Kidney (tissue), 14 donors: ENCODE measurements around the gene TMTC1. TPM values are rescaled to one million over a fixed set of nuclear protein-coding genes. Genes with fewer than 3 reads are reported as not detected.

ENCODE experiments used
- DNase-seq, 5 donors: peaks; one replicate each; pipeline ENCODE4 v3.0.0-alpha.2; 2013 to 2020
- FAIRE-seq: peaks from 2 replicates; lab custom pipeline; 2012; peaks lifted over from hg19 to GRCh38; lab: Jason Lieb, UNC
- H3K27ac ChIP-seq, 2 donors: one replicate each; pipeline ENCODE4 v1.7.0; 2013; ENCODE audit warnings: low read depth in 2 of 2, low read length in 2 of 2, inconsistent platforms in 1 of 2
- H3K27me3 ChIP-seq: one replicate; pipeline ENCODE4 v1.7.1; 2013; ENCODE audit warnings: low read length, inconsistent platforms; ENCODE audit not compliant: control insufficient read depth, insufficient read depth
- H3K36me3 ChIP-seq, 3 donors: one replicate each; pipeline versions ENCODE4 v1.7.0 to v1.7.1; 2013; ENCODE audit warnings: low read length in 3 of 3, control low read depth in 1 of 3, inconsistent platforms in 1 of 3; ENCODE audit not compliant: insufficient read depth in 3 of 3, control insufficient read depth in 2 of 3
- H3K4me1 ChIP-seq, 3 donors: one replicate each; pipeline versions ENCODE4 v1.7.0 to v1.7.1; 2013; ENCODE audit warnings: low read length in 3 of 3, inconsistent platforms in 1 of 3, low read depth in 1 of 3; ENCODE audit not compliant: control insufficient read depth in 2 of 3, insufficient read depth in 2 of 3
- H3K4me3 ChIP-seq, 3 donors: one replicate each; pipeline versions ENCODE4 v1.7.0 to v1.8.1; 2013; ENCODE audit warnings: low read length in 3 of 3, control low read depth in 1 of 3, inconsistent platforms in 1 of 3
- H3K9ac ChIP-seq, 3 donors: one replicate each; pipeline versions ENCODE4 v1.7.0 to v1.7.1; 2013; ENCODE audit warnings: low read length in 3 of 3, control low read depth in 1 of 3, inconsistent platforms in 1 of 3
- H3K9me3 ChIP-seq, 3 donors: one replicate each; pipeline versions ENCODE4 v1.7.0 to v1.7.1; 2013; ENCODE audit warnings: low read length in 3 of 3, control low read depth in 1 of 3, inconsistent platforms in 1 of 3; ENCODE audit not compliant: control insufficient read depth in 2 of 3, insufficient read depth in 1 of 3
- intact Hi-C: fragments of 100-400 bp; cut with DNase I; formaldehyde crosslinking; loops from one replicate; pipeline ENCODE4 v1.11.1; 2022
- polyA plus RNA-seq: library from polyadenylated mRNA; stranded (reverse); fragments of 350-450 nt; fragmentation: Illumina TruSeq; extraction: RNeasy Lipid Tissue Mini Kit (QIAGEN cat#74804); gene quantifications from one replicate; pipeline ENCODE4 v1.2.3, GENCODE V29; 2014; ENCODE audit warnings: low read depth, low replicate concordance; ENCODE audit not compliant: insufficient read depth
- total RNA-seq: library from RNA; stranded (reverse); fragmentation: NEBNext Ultra II Directional; extraction: Animal tissue kit (Norgen Biotek cat#: 25700); gene quantifications from one replicate; pipeline ENCODE4 v1.2.1, GENCODE V29; 2021
- TF ChIP-seq, protein P1 (sequence below): IDR thresholded peaks from 3 replicates; pipeline ENCODE4 v1.5.1; 2012; ENCODE audit warnings: mild to moderate bottlenecking, moderate library complexity, borderline replicate concordance; ENCODE audit not compliant: insufficient read depth; ENCODE audit errors: extremely low read depth
- donor health status: control.
- donor health status: control.
- donor health status: control.
- donor health status: control.
- donor health status: control.
- donor health status: DM: yes; HTN: yes; CAD: no.
- donor health status: Normal renal cell carcinoma (clear cell type).

TMTC1 gene
- total and polyA plus RNA-seq, 2 donors from 2014 or later = 10.9 to 58.8 TPM

DNA sequence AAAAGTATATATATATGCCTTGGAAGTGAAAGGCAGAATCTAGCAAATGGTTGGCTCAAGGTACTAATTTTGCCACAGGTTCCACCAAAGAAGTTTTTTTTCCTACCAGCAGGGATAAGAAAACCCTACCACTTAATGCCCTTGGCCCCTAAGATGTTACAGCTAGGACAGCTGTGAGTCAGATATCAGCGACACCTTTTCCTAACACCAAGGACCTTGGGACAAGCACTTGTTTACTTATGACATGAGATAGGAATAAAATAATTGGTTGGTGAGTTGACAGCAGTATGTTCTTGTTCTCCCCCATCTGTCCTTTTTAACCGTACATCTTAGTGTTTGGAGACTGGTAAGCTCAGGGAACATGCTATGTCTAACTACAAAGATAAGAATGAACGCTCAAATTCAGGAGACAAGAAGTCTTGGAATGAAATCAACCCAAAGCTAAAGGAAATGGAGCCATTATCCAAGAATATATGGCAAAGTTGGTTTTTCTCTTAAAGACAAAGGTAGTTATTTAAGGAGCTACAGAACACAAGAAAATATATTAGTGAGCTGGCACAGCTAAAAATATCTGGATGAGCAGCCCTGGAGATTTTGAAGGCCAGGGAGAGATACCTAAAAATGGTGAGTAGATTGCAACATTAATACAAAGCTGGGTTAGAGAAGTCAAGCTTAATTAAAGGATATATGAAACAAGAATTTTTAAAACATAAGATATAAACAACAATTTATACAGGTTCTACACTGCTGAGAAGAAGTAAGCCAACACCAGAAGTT, 126.8 kb downstream of the TMTC1 start:
- H3K36me3 ChIP-seq = peaks cover 0 to 2% (median 0%) of the 10 kb centered on the region in 3 donors
- no peaks in the 10 kb centered on the region for H3K27me3 ChIP-seq
- intact Hi-C loops = no loop called here
- no peak overlapping the region for H3K27ac ChIP-seq
- H3K4me1 ChIP-seq = no peaks in the 10 kb centered on the region
- FAIRE-seq (no peak), DNase-seq (no peak)
- no peak overlapping the region for H3K9ac ChIP-seq
- no peaks in the 10 kb centered on the region for H3K9me3 ChIP-seq
- TF ChIP-seq, protein P1, sequence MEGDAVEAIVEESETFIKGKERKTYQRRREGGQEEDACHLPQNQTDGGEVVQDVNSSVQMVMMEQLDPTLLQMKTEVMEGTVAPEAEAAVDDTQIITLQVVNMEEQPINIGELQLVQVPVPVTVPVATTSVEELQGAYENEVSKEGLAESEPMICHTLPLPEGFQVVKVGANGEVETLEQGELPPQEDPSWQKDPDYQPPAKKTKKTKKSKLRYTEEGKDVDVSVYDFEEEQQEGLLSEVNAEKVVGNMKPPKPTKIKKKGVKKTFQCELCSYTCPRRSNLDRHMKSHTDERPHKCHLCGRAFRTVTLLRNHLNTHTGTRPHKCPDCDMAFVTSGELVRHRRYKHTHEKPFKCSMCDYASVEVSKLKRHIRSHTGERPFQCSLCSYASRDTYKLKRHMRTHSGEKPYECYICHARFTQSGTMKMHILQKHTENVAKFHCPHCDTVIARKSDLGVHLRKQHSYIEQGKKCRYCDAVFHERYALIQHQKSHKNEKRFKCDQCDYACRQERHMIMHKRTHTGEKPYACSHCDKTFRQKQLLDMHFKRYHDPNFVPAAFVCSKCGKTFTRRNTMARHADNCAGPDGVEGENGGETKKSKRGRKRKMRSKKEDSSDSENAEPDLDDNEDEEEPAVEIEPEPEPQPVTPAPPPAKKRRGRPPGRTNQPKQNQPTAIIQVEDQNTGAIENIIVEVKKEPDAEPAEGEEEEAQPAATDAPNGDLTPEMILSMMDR = no peak
- no peak overlapping the region for H3K4me3 ChIP-seq

DNA sequence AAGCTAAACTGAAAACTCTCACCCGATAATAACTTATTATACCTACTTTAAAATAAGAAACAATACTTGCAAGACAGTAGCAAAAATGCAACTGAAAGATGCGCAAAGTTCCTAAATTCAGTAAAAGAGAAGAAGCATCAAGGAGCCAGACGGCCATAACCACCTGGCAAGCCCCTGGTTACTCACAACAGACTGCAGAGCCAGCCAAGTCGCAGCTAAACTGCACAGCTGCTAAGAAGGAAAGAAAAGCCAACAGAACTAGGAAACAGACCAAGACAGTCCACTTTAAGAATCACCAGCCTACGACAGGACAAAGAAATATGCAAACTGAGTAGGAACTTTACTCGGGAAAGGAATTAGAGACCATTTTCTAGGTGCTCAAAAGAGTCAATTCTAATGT, 127.9 kb downstream of the TMTC1 start:
- Histone ChIP-seq H3K36me3 (peaks cover 0 to 2% (median 0%) of the 10 kb centered on the region in 3 donors), H3K9me3 (no peaks in the 10 kb centered on the region), H3K4me1 (no peaks in the 10 kb centered on the region), H3K4me3 (no peak overlapping the region), H3K27me3 (no peaks in the 10 kb centered on the region), H3K27ac (no peak overlapping the region), H3K9ac (no peak overlapping the region)
- FAIRE-seq = no peak
- TF ChIP-seq, protein P1 = no peak
- DNase-seq = no peak
- intact Hi-C loops = no loop called here

DNA sequence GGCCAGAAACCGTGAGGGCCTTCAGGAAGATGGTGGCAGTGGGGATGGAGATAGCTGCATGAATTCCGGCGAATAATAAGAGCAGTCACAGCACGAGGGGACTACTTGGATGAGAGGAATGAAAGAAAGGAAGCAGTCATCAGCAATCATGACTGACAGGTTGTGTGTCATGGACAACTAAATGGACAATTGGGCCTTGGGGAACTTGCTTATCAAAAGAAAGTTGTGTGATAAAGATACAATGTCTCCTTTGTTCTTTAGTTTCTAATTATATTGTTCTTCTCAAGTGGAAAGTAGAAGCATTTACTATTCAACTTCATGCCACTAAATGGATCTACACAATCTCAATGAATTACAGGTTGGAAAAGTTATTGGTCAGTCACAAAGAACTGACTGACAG, 130.5 kb downstream of the TMTC1 start:
- TF ChIP-seq, protein P1 = no peak
- intact Hi-C loops = no loop called here
- H3K27me3 ChIP-seq = no peaks in the 10 kb centered on the region
- H3K27ac ChIP-seq = no peak overlapping the region
- no peak overlapping the region for H3K9ac ChIP-seq
- no peaks in the 10 kb centered on the region for H3K9me3 ChIP-seq
- peaks cover 0 to 2% (median 0%) of the 10 kb centered on the region in 3 donors for H3K36me3 ChIP-seq
- H3K4me1 ChIP-seq = no peaks in the 10 kb centered on the region
- H3K4me3 ChIP-seq = no peak overlapping the region
- FAIRE-seq = no peak
- DNase-seq = no peak
